ENCODE data around the gene FAR2.

DNA sequence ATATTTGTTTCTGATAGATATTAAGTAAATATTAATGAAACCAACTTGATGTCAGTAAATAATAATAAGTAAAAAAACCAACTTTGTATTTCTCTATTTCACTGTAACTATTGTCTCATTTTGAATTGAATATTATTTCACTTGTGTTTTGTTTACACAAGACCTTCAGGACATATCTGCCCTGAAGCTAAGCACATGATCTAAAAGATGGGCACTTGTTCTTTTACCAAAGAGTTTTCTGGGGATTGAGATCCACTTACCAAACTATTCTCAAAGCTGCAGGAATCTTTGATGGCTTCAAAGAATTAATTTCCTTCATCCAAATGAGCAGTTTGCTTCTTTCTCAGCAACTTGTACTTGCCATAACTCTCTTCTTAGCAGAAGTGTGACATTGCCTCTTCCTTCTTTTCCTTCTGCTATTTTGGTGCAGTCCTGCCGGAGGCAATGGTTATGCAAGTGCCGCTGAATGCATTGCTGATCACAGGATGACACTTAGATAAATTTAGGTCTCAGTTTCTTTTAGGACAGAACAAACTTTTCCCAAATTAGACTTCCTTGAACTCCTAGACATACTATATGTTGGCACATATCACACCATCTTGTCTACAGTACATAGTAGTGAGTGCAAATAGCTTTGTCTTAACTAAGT is 9.2 kb downstream of the FAR2 start:
- TF ChIP-seq, protein P1, sequence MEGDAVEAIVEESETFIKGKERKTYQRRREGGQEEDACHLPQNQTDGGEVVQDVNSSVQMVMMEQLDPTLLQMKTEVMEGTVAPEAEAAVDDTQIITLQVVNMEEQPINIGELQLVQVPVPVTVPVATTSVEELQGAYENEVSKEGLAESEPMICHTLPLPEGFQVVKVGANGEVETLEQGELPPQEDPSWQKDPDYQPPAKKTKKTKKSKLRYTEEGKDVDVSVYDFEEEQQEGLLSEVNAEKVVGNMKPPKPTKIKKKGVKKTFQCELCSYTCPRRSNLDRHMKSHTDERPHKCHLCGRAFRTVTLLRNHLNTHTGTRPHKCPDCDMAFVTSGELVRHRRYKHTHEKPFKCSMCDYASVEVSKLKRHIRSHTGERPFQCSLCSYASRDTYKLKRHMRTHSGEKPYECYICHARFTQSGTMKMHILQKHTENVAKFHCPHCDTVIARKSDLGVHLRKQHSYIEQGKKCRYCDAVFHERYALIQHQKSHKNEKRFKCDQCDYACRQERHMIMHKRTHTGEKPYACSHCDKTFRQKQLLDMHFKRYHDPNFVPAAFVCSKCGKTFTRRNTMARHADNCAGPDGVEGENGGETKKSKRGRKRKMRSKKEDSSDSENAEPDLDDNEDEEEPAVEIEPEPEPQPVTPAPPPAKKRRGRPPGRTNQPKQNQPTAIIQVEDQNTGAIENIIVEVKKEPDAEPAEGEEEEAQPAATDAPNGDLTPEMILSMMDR (IDR thresholded peaks at IDR 0.05; ENCODE audit: insufficient read depth, low read depth, low read length): no peak
- no peak for TF ChIP-seq EZH2 (IDR thresholded peaks at IDR 0.05; ENCODE audit: insufficient read depth, low read length)
